HEK293 (cell line): ENCODE measurements around the gene SCRT2.

Experiments used
- CTCF ChIA-PET: fragments of 350-600 bp; formaldehyde crosslinking; extraction: SDS; loops from one replicate; lab custom pipeline; 2021; ENCODE audit warnings: antibody characterized with exemption; lab: Yijun Ruan, JAX
- POLR2A ChIA-PET: fragments of 300-600 bp; formaldehyde crosslinking; extraction: SDS; loops from one replicate; lab custom pipeline; 2020; ENCODE audit warnings: antibody characterized with exemption, inconsistent platforms; lab: Yijun Ruan, JAX
- H3K27ac ChIP-seq: fragments of 200-500 bp; sonication (Bioruptor generic); 2 replicates; pipeline ENCODE4 v1.5.1; 2014; ENCODE audit warnings: low read depth, low read length, control low read depth, inconsistent platforms; ENCODE audit errors: extremely low read depth
- H3K36me3 ChIP-seq, 2 experiments: fragments of 200-500 bp in 1 of 2; sonication (Bioruptor generic) in 1 of 2; 1 replicate in 1 of 2; 2 replicates in 1 of 2; pipeline ENCODE4 v1.5.1; 2014 to 2017; ENCODE audit warnings: inconsistent platforms in 2 of 2, low read length in 2 of 2; ENCODE audit not compliant: control insufficient read depth in 2 of 2, insufficient read depth in 1 of 2
- H3K4me1 ChIP-seq: fragments of 200-500 bp; sonication (Bioruptor generic); 2 replicates; pipeline ENCODE4 v1.5.1; 2014; ENCODE audit warnings: mild to moderate bottlenecking, low read length, inconsistent platforms; ENCODE audit not compliant: control insufficient read depth, insufficient read depth
- H3K4me3 ChIP-seq: 2 replicates; pipeline ENCODE4 v1.5.1; 2011; ENCODE audit warnings: low read depth, mild to moderate bottlenecking, control low read depth, low read length, moderate library complexity
- H3K9me3 ChIP-seq: fragments of 200-500 bp; sonication (Bioruptor generic); 2 replicates; pipeline ENCODE4 v1.5.1; 2014; ENCODE audit warnings: low read depth, low read length, inconsistent platforms; ENCODE audit not compliant: control insufficient read depth, insufficient read depth
- HOXA7 ChIP-seq: sonication (generic); formaldehyde crosslinking; IDR thresholded peaks from 2 replicates; pipeline ENCODE4 v1.8.1; 2022; ENCODE audit warnings: missing genetic modification reagents, borderline replicate concordance
- KLF16 ChIP-seq: fragments of 450-650 bp; formaldehyde crosslinking; IDR thresholded peaks from 2 replicates; pipeline ENCODE4 v1.5.1; 2017; ENCODE audit warnings: missing biosample characterization, missing genetic modification characterization
- MZF1 ChIP-seq: fragments of 450-650 bp; formaldehyde crosslinking; IDR thresholded peaks from 2 replicates; pipeline ENCODE4 v1.5.1; 2017; ENCODE audit warnings: missing biosample characterization, missing genetic modification characterization, borderline replicate concordance
- PRDM6 ChIP-seq: fragments of 450-650 bp; formaldehyde crosslinking; IDR thresholded peaks from 2 replicates; pipeline ENCODE4 v1.5.1; 2017; ENCODE audit warnings: missing biosample characterization, missing genetic modification characterization
- WT1 ChIP-seq: fragments of 450-650 bp; formaldehyde crosslinking; IDR thresholded peaks from 2 replicates; pipeline ENCODE4 v1.5.1; 2016; ENCODE audit warnings: missing biosample characterization, missing genetic modification characterization
- ZBTB11 ChIP-seq: fragments of 450-650 bp; formaldehyde crosslinking; conservative IDR thresholded peaks from 2 replicates; pipeline ENCODE4 v1.5.1; 2016; ENCODE audit warnings: low read depth, missing biosample characterization, missing genetic modification characterization
- ZNF10 ChIP-seq: fragments of 450-650 bp; formaldehyde crosslinking; IDR thresholded peaks from 2 replicates; pipeline ENCODE4 v1.5.1; 2017; ENCODE audit warnings: missing biosample characterization, missing genetic modification characterization
- ZNF140 ChIP-seq: fragments of 450-650 bp; formaldehyde crosslinking; IDR thresholded peaks from 2 replicates; pipeline ENCODE4 v1.5.1; 2016; ENCODE audit warnings: missing biosample characterization, missing genetic modification characterization
- ZNF16 ChIP-seq: fragments of 450-650 bp; formaldehyde crosslinking; IDR thresholded peaks from 2 replicates; pipeline ENCODE4 v1.5.1; 2016; ENCODE audit warnings: low read depth, missing biosample characterization, missing genetic modification characterization
- ZNF221 ChIP-seq: fragments of 450-650 bp; formaldehyde crosslinking; IDR thresholded peaks from 2 replicates; pipeline ENCODE4 v1.5.1; 2017; ENCODE audit warnings: missing biosample characterization, missing genetic modification characterization, borderline replicate concordance
- ZNF302 ChIP-seq: fragments of 450-650 bp; formaldehyde crosslinking; IDR thresholded peaks from 2 replicates; pipeline ENCODE4 v1.5.1; 2016; ENCODE audit warnings: missing biosample characterization, missing genetic modification characterization, low read depth
- ZNF350 ChIP-seq: fragments of 450-650 bp; formaldehyde crosslinking; IDR thresholded peaks from 2 replicates; pipeline ENCODE4 v1.5.0; 2017; ENCODE audit warnings: missing biosample characterization, mild to moderate bottlenecking, missing genetic modification characterization
- ZNF426 ChIP-seq: fragments of 450-650 bp; formaldehyde crosslinking; IDR thresholded peaks from 2 replicates; pipeline ENCODE4 v1.5.1; 2017; ENCODE audit warnings: missing biosample characterization, missing genetic modification characterization, mild to moderate bottlenecking, inconsistent platforms, moderate library complexity
- ZNF530 ChIP-seq: fragments of 450-650 bp; formaldehyde crosslinking; IDR thresholded peaks from 2 replicates; pipeline ENCODE4 v1.5.1; 2016; ENCODE audit warnings: low read depth, missing biosample characterization, missing genetic modification characterization
- ZNF596 ChIP-seq: fragments of 450-650 bp; IDR thresholded peaks from 2 replicates; pipeline ENCODE4 v1.5.0; 2018; ENCODE audit warnings: missing biosample characterization, mild to moderate bottlenecking, missing genetic modification characterization, moderate library complexity
- ZNF624 ChIP-seq: fragments of 450-650 bp; formaldehyde crosslinking; IDR thresholded peaks from 2 replicates; pipeline ENCODE4 v1.5.1; 2017; ENCODE audit warnings: missing biosample characterization, missing genetic modification characterization
- ZNF660 ChIP-seq: fragments of 450-650 bp; IDR thresholded peaks from 2 replicates; pipeline ENCODE4 v1.5.1; 2018; ENCODE audit warnings: missing biosample characterization, mild to moderate bottlenecking, missing genetic modification characterization
- ZNF677 ChIP-seq: fragments of 450-650 bp; IDR thresholded peaks from 2 replicates; pipeline ENCODE4 v1.5.0; 2018; ENCODE audit warnings: missing biosample characterization, mild to moderate bottlenecking, missing genetic modification characterization, moderate library complexity
- ZNF76 ChIP-seq: fragments of 450-650 bp; formaldehyde crosslinking; IDR thresholded peaks from 2 replicates; pipeline ENCODE4; 2016; ENCODE audit warnings: low read depth, missing biosample characterization, missing genetic modification characterization, borderline replicate concordance
- ZNF830 ChIP-seq: fragments of 450-650 bp; IDR thresholded peaks from 2 replicates; pipeline ENCODE4 v1.5.0; 2018; ENCODE audit warnings: missing biosample characterization, missing genetic modification characterization, low read depth, mild to moderate bottlenecking, moderate library complexity
- ZSCAN18 ChIP-seq: fragments of 450-650 bp; formaldehyde crosslinking; IDR thresholded peaks from 2 replicates; pipeline ENCODE4 v1.5.1; 2016; ENCODE audit warnings: missing biosample characterization, missing genetic modification characterization
- ZSCAN5A ChIP-seq: fragments of 450-650 bp; formaldehyde crosslinking; IDR thresholded peaks from 2 replicates; pipeline ENCODE4 v1.5.1; 2016; ENCODE audit warnings: missing biosample characterization, missing genetic modification characterization

Gene SCRT2

GRCh38 chr20:625360-625932, 50.2 kb downstream of the SCRT2 start:
- no peak overlapping the region for H3K27ac ChIP-seq
- POLR2A ChIA-PET: no interaction called here
- no peaks in the 10 kb centered on the region for H3K9me3 ChIP-seq
- H3K4me3 ChIP-seq: no peak overlapping the region
- CTCF ChIA-PET: interaction anchor here (1.9 kb wide), 1 partner anchor 20 kb away, joined by 7 read pairs; no protein-coding TSS in a partner anchor
- TF ChIP-seq WT1 (tag by site-specific recombination) (no peak), ZNF140 (tag by site-specific recombination) (no peak), MZF1 (tag by site-specific recombination) (no peak), PRDM6 (no peak), ZBTB11 (no peak), HOXA7 (CRISPR knock-in tag) (no peak), ZSCAN18 (tag by site-specific recombination) (no peak)
- H3K4me1 ChIP-seq: peaks cover 2% of the 10 kb centered on the region
- no peaks in the 10 kb centered on the region for H3K36me3 ChIP-seq

GRCh38 chr20:623704-624103, 51.9 kb downstream of the SCRT2 start:
- CTCF ChIA-PET: interaction anchor here (0.6 to 1.5 kb wide), 5 partner anchors 14 to 760 kb away, joined by 3 to 4 read pairs (median 4); no protein-coding TSS in a partner anchor
- Histone ChIP-seq H3K36me3 (no peaks in the 10 kb centered on the region), H3K4me3 (no peak overlapping the region)
- TF ChIP-seq ZNF596 (tag by site-specific recombination) (no peak), KLF16 (no peak), ZNF530 (tag by site-specific recombination) (no peak), ZNF16 (tag by site-specific recombination) (no peak), ZNF350 (tag by site-specific recombination) (no peak), ZNF624 (tag by site-specific recombination) (no peak), ZNF830 (tag by site-specific recombination) (no peak), ZNF221 (tag by site-specific recombination) (no peak), ZNF677 (no peak), ZNF302 (tag by site-specific recombination) (no peak), ZNF426 (tag by site-specific recombination) (no peak), ZSCAN5A (tag by site-specific recombination) (no peak), ZNF660 (tag by site-specific recombination) (no peak), ZNF10 (tag by site-specific recombination) (no peak), ZNF76 (tag by site-specific recombination) (no peak)
- TF ChIP-seq, all 188 proteins: peak for 0
- H3K4me1 ChIP-seq: peaks cover 2% of the 10 kb centered on the region
- H3K27ac ChIP-seq: no peak overlapping the region
- POLR2A ChIA-PET: interaction anchor here (0.9 kb wide), 1 partner anchor 14 kb away, joined by 3 read pairs; no protein-coding TSS in a partner anchor
- no peaks in the 10 kb centered on the region for H3K9me3 ChIP-seq
